K562 (cell line): ENCODE data around the gene ADGRD1. TPM values are rescaled to one million over a fixed set of nuclear protein-coding genes. Genes with fewer than 3 reads are reported as not detected.

Experiments used
- ATAC-seq: fragments of 200-7000 bp; cut with Tn5 transposase; 3 replicates; pipeline ENCODE4 v1.9.1; 2020; ENCODE audit warnings: moderate library complexity
- BruUV-seq: library from RNA; stranded (reverse); fragments of 400-500 nt; replicated peaks from 2 replicates; lab custom pipeline; 2021; lab: Mats Ljungman, UMichigan
- CTCF ChIA-PET: fragments of 300-600 bp; formaldehyde crosslinking; extraction: SDS; loops from one replicate; lab custom pipeline; 2021; ENCODE audit warnings: low intra/inter-chr PET ratio; lab: Yijun Ruan, JAX
- POLR2A ChIA-PET: fragments of 300-600, 350-650 bp; sonication (Branson Sonifier 250); formaldehyde crosslinking; extraction: SDS; loops from one replicate; lab custom pipeline; 2021; ENCODE audit warnings: antibody characterized with exemption, inconsistent platforms; lab: Yijun Ruan, JAX
- DNase-seq, 4 experiments: peaks; one replicate each; pipeline versions ENCODE4 v3.0.0 to v3.0.0-alpha.2; 2011 to 2018; ENCODE audit warnings: low spot score in 3 of 4, mixed read lengths in 3 of 4; ENCODE audit errors: extremely low read depth in 1 of 4
- FAIRE-seq: peaks from 2 replicates; lab custom pipeline; 2011; peaks lifted over from hg19 to GRCh38; lab: Jason Lieb, UNC
- H2AFZ ChIP-seq: 2 replicates; pipeline ENCODE4 v1.6.0; 2011; ENCODE audit warnings: low read depth, low read length, control low read depth, inconsistent platforms
- H3K27ac ChIP-seq: fragments of 200-600 bp; 3 replicates; pipeline ENCODE4 v1.8.0; 2011; ENCODE audit warnings: low read depth, mild to moderate bottlenecking, control low read depth, inconsistent platforms, low read length, moderate library complexity, mixed read lengths; ENCODE audit errors: extremely low read depth
- H3K27me3 ChIP-seq, 2 experiments: fragments of 300-600 bp in 1 of 2; 2 replicates in 1 of 2; 3 replicates in 1 of 2; pipeline versions ENCODE4 v1.6.0 to v1.8.0; 2011; ENCODE audit warnings: inconsistent platforms in 2 of 2, low read length in 2 of 2, mild to moderate bottlenecking in 1 of 2, mixed read lengths in 1 of 2, moderate library complexity in 1 of 2; ENCODE audit not compliant: control insufficient read depth in 2 of 2, insufficient read depth in 2 of 2
- H3K36me3 ChIP-seq: fragments of 300-600 bp; 3 replicates; pipeline ENCODE4 v1.8.0; 2011; ENCODE audit warnings: mild to moderate bottlenecking, low read length, inconsistent platforms; ENCODE audit not compliant: control insufficient read depth, insufficient read depth
- H3K4me1 ChIP-seq, 2 experiments: fragments of 200-600 bp in 1 of 2; replicated peaks in 1 of 2; 2 replicates in 1 of 2; 3 replicates in 1 of 2; pipeline versions ENCODE4 v1.5.1 to v1.8.0; 2011; ENCODE audit warnings: inconsistent platforms in 2 of 2, low read length in 2 of 2, mild to moderate bottlenecking in 1 of 2, mixed read lengths in 1 of 2, moderate library complexity in 1 of 2; ENCODE audit not compliant: control insufficient read depth in 2 of 2, insufficient read depth in 2 of 2
- H3K4me2 ChIP-seq: 2 replicates; pipeline ENCODE4 v1.6.1; 2011; ENCODE audit warnings: low read length, control low read depth, inconsistent platforms, mixed read lengths; ENCODE audit not compliant: insufficient read depth
- H3K4me3 ChIP-seq: fragments of 200-600 bp; sonication (generic), shearing (Covaris generic); 2 replicates; pipeline ENCODE4 v1.5.1; 2016; ENCODE audit warnings: control low read depth, inconsistent platforms
- H3K79me2 ChIP-seq: fragments of 200-600 bp; 3 replicates; pipeline ENCODE4 v1.8.0; 2011; ENCODE audit warnings: low read length, inconsistent platforms; ENCODE audit not compliant: control insufficient read depth, insufficient read depth
- H3K9ac ChIP-seq, 2 experiments: 2 replicates each; pipeline versions ENCODE4 v1.6.0 to v1.6.1; 2011; ENCODE audit warnings: low read depth in 2 of 2, low read length in 2 of 2, control low read depth in 1 of 2, inconsistent platforms in 1 of 2, mild to moderate bottlenecking in 1 of 2, mixed read lengths in 1 of 2; ENCODE audit not compliant: insufficient read depth in 1 of 2
- H3K9me1 ChIP-seq: one replicate; pipeline ENCODE4 v1.6.0; 2011; ENCODE audit warnings: inconsistent platforms, mild to moderate bottlenecking, low read length, moderate library complexity; ENCODE audit not compliant: control insufficient read depth, insufficient read depth
- H3K9me3 ChIP-seq: replicated peaks from 2 replicates; pipeline ENCODE4 v1.5.1; 2011; ENCODE audit warnings: low read depth, low read length, inconsistent platforms; ENCODE audit not compliant: control insufficient read depth, insufficient read depth
- H4K20me1 ChIP-seq: replicated peaks from 2 replicates; pipeline ENCODE4 v1.6.1; 2011; ENCODE audit warnings: low read length, inconsistent platforms, mixed read lengths; ENCODE audit not compliant: control insufficient read depth, insufficient read depth
- ATF7 ChIP-seq: fragments of 450-650 bp; IDR thresholded peaks from 2 replicates; pipeline ENCODE4 v1.7.1; 2014; ENCODE audit warnings: mild to moderate bottlenecking, moderate library complexity
- CCAR2 ChIP-seq: fragments of 200-400 bp; formaldehyde crosslinking; IDR thresholded peaks from 2 replicates; pipeline ENCODE4 v1.6.1; 2017; ENCODE audit warnings: mild to moderate bottlenecking, low read depth, low read length
- CEBPG ChIP-seq, 3 experiments: fragments of 200-800 bp in 1 of 3; sonication (Bioruptor generic) in 1 of 3; sonication (generic) in 1 of 3; formaldehyde crosslinking in 1 of 3; IDR thresholded peaks in 2 of 3; conservative IDR thresholded peaks in 1 of 3; 2 replicates each; pipeline versions ENCODE4 v1.6.1 to v1.8.0; 2016 to 2022; ENCODE audit warnings: missing compliant biosample characterization in 2 of 3, missing genetic modification characterization in 2 of 3, mild to moderate bottlenecking in 1 of 3, missing genetic modification reagents in 1 of 3
- CTBP1 ChIP-seq: fragments of 450-650 bp; IDR thresholded peaks from 2 replicates; pipeline ENCODE4 v1.6.1; 2016; ENCODE audit warnings: borderline replicate concordance
- IRF2 ChIP-seq: sonication (generic); formaldehyde crosslinking; IDR thresholded peaks from 2 replicates; pipeline ENCODE4 v1.8.1; 2022; ENCODE audit warnings: mild to moderate bottlenecking, missing genetic modification reagents
- NUFIP1 ChIP-seq: fragments of 450-650 bp; IDR thresholded peaks from 2 replicates; pipeline ENCODE4 v1.6.1; 2018; ENCODE audit not compliant: partially characterized antibody
- RBM39 ChIP-seq: fragments of 200-400 bp; formaldehyde crosslinking; optimal IDR thresholded peaks from 2 replicates; pipeline ENCODE3; 2018; ENCODE audit warnings: low read depth, low read length
- SNIP1 ChIP-seq: fragments of 450-650 bp; IDR thresholded peaks from 2 replicates; pipeline ENCODE4 v1.7.1; 2017; ENCODE audit warnings: low read depth, mild to moderate bottlenecking
- SRSF1 ChIP-seq: fragments of 200-400 bp; formaldehyde crosslinking; IDR thresholded peaks from 2 replicates; pipeline ENCODE4 v1.6.1; 2017; ENCODE audit warnings: mild to moderate bottlenecking, low read depth, low read length, moderate library complexity
- ZBTB17 ChIP-seq: fragments of 450-650 bp; formaldehyde crosslinking; IDR thresholded peaks from 2 replicates; pipeline ENCODE4 v1.4.0; 2020; ENCODE audit warnings: mild to moderate bottlenecking
- ZNF224 ChIP-seq: sonication (generic); formaldehyde crosslinking; IDR thresholded peaks from 2 replicates; pipeline ENCODE4 v1.8.0; 2022; ENCODE audit warnings: mild to moderate bottlenecking, missing genetic modification reagents
- ZNF316 ChIP-seq: fragments of 450-650 bp; IDR thresholded peaks from 2 replicates; pipeline ENCODE4 v1.6.1; 2016
- ZNF584 ChIP-seq: fragments of 200-800 bp; sonication (Bioruptor generic); IDR thresholded peaks from 2 replicates; pipeline ENCODE4 v1.6.1; 2016; ENCODE audit warnings: low read depth, mild to moderate bottlenecking, missing genetic modification characterization, missing compliant biosample characterization
- ZNF696 ChIP-seq: fragments of 250-450 bp; sonication (Bioruptor Pico); conservative IDR thresholded peaks from 2 replicates; pipeline ENCODE4 v1.4.0; 2020; ENCODE audit warnings: mild to moderate bottlenecking, moderate library complexity
- WGBS: fragments of 100-300 bp; shearing (Covaris generic); methylation state at CpG from one replicate; pipeline ENCODE4 v1.1.6; 2016; ENCODE audit warnings: low coverage, mixed read lengths; ENCODE audit not compliant: insufficient coverage; ENCODE audit errors: missing lambda C conversion rate; 5-methylcytosine and 5-hydroxymethylcytosine counted together
- in situ Hi-C: fragments of 300-500 bp; cut with MboI; formaldehyde crosslinking; loops from 4 replicates; pipeline ENCODE4 v1.15.0; 2018; ENCODE audit warnings: inconsistent platforms, mixed read lengths
- intact Hi-C: fragments of 100-400 bp; cut with micrococcal nuclease; formaldehyde crosslinking; loops from 2 replicates; pipeline ENCODE4 v1.14.2; 2022
- polyA plus RNA-seq, 8 experiments: library from polyadenylated mRNA; depleted of rRNA in 4 of 8; stranded (reverse) in 5 of 8; unstranded in 3 of 8; fragments of >200 nt; fragmentation: Nextera tagmentation in 2 of 8; fragmentation: Illumina TruSeq in 1 of 8; extraction: Ambion mirVana in 2 of 8; extraction: Trizol in 1 of 8; gene quantifications; 2 replicates each; pipeline versions ENCODE4 v1.2.1 to v1.2.3, GENCODE V29; 2011 to 2014; ENCODE audit warnings: inconsistent platforms in 1 of 8, missing spikeins in 1 of 8
- total RNA-seq, 7 experiments: library from RNA; depleted of rRNA in 6 of 7; stranded (reverse); fragments of >200 nt in 6 of 7; fragmentation: Illumina TruSeq in 2 of 7; extraction: Trizol in 2 of 7; gene quantifications; 2 replicates each; pipeline versions ENCODE4 v1.2.1 to v1.2.3, GENCODE V29; 2011 to 2021; ENCODE audit warnings: low replicate concordance in 1 of 7
- TF ChIP-seq, protein P1 (sequence below): fragments of 250-450 bp; sonication (Bioruptor Pico); IDR thresholded peaks from 2 replicates; pipeline ENCODE4 v1.5.0; 2021

ADGRD1 gene
- total and polyA plus RNA-seq, 9 of the 15 experiments (the other 6 are each of a cell fraction or from before 2014, with no cell fraction given) = 1.7 to 11.7 (median 3.3) TPM

GRCh38 chr12:130919086-130919485 is 34.6 kb upstream of the ADGRD1 start:
- TF ChIP-seq CTBP1 = no peak
- TF ChIP-seq CEBPG (CRISPR knock-in tag; IDR thresholded peaks at IDR 0.05) = no peak
- TF ChIP-seq CEBPG (tag; conservative IDR thresholded peaks at IDR 0.05 in 1 of 2, IDR thresholded peaks at IDR 0.05 in 1 of 2) = peak in 1 of 2 experiments; percentile 60; a peak in 2 of 4 replicates
- Histone ChIP-seq H3K4me2 (no peak overlapping the region), H3K4me1 (peaks cover 2 to 3% of the 10 kb centered on the region in 2 experiments; a peak in 1 of 5 replicates), H3K9ac (no peak overlapping the region), H3K27ac (no peak overlapping the region), H3K9me1 (no peaks in the 10 kb centered on the region), H4K20me1 (no peaks in the 10 kb centered on the region), H3K4me3 (no peak overlapping the region), H3K36me3 (no peaks in the 10 kb centered on the region), H3K79me2 (no peaks in the 10 kb centered on the region), H2AFZ (no peak overlapping the region), H3K9me3 (no peaks in the 10 kb centered on the region), H3K27me3 (peaks cover 51 to 76% of the 10 kb centered on the region in 2 experiments)
- DNase-seq (no peak), FAIRE-seq (no peak), ATAC-seq (no peak)
- BruUV-seq = no TSS peak
- ChIA-PET CTCF (interaction anchor here (4.0 kb wide), 1 partner anchor 213 kb away, joined by 17 read pairs; no protein-coding TSS in a partner anchor), POLR2A (no interaction called here)
- intact Hi-C loops (loop anchor here (10.0 kb wide), 2 partner anchors 154 to 906 kb away; partner anchors contain the start of gene MMP17), in situ Hi-C loops (loop anchor here (10.0 kb wide), 1 partner anchor 206 kb away; no protein-coding TSS in a partner anchor)
- 0% methylated on average over 1 of the region's 1 CpG for WGBS

DNA sequence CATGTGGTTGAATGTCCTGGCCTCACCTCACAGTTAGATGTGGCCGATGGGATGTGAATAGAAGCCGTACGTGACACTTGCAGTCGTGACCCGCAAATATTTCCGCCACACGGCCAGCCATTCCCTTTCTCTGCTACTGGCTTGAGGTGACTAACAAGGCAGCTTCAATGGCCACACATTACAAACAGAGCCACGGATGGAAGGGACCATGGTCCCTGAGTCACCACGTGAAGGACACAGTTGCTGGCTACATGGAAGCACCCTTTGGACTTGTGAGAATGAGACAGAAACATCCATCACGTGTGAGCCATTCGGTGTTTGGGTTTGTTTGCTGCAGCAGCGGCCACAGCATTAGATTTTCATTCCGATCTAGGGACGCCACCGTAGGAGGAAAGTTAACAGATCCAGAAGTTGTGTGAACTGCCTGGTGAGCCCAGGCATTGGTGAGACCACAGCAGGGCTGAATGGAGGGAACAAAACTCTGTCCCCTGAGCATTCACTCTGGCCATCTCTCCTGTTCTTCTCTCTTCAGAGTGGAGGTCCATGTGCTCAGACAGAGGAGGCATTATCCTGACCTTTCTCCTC is 33.5 kb upstream of the ADGRD1 start:
- intact Hi-C loops (no loop called here), in situ Hi-C loops (loop anchor here (10.0 kb wide), 1 partner anchor 905 kb away; the partner anchor contains the start of gene MMP17)
- no peaks in the 10 kb centered on the region for H3K79me2 ChIP-seq
- no peak overlapping the region for H3K27ac ChIP-seq
- peaks cover 58 to 86% of the 10 kb centered on the region in 2 experiments for H3K27me3 ChIP-seq
- no peak for DNase-seq
- FAIRE-seq = no peak
- H3K9ac ChIP-seq = no peak overlapping the region
- CTCF ChIA-PET = no interaction called here
- no peaks in the 10 kb centered on the region for H3K9me1 ChIP-seq
- POLR2A ChIA-PET = interaction anchor here (0.6 kb wide), 1 partner anchor 396 kb away, joined by 3 read pairs; no protein-coding TSS in a partner anchor
- H2AFZ ChIP-seq = no peak overlapping the region
- H3K9me3 ChIP-seq = no peaks in the 10 kb centered on the region
- H3K4me3 ChIP-seq = no peak overlapping the region
- no peak for ATAC-seq
- H3K4me1 ChIP-seq = peaks cover 2 to 3% of the 10 kb centered on the region in 2 experiments; a peak in 1 of 5 replicates
- WGBS = 4% methylated on average over 15 of the region's 15 CpGs
- H3K4me2 ChIP-seq = no peak overlapping the region
- no peaks in the 10 kb centered on the region for H3K36me3 ChIP-seq
- TF ChIP-seq, protein P1, sequence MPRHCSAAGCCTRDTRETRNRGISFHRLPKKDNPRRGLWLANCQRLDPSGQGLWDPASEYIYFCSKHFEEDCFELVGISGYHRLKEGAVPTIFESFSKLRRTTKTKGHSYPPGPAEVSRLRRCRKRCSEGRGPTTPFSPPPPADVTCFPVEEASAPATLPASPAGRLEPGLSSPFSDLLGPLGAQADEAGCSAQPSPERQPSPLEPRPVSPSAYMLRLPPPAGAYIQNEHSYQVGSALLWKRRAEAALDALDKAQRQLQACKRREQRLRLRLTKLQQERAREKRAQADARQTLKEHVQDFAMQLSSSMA (CRISPR knock-in tag) = no peak
- TF ChIP-seq CCAR2 (no peak), ZBTB17 (CRISPR knock-in tag) (no peak), ZNF696 (no peak), ZNF316 (no peak), SRSF1 (no peak), SNIP1 (no peak), ATF7 (no peak), IRF2 (CRISPR knock-in tag) (no peak), ZNF584 (CRISPR knock-in tag) (no peak), RBM39 (no peak), NUFIP1 (no peak), ZNF224 (CRISPR knock-in tag) (no peak)
- H4K20me1 ChIP-seq = no peaks in the 10 kb centered on the region
- BruUV-seq = no TSS peak
